Prostate gland (tissue), 2 donors: ENCODE measurements around the gene UBTF.

Source experiments
- POLR2A ChIP-seq: fragments of 450-650 bp; IDR thresholded peaks from one replicate; pipeline ENCODE4 v1.6.1; 2016; ENCODE audit warnings: antibody characterized with exemption, mild to moderate bottlenecking
- POLR2AphosphoS5 ChIP-seq: sonication (generic); formaldehyde crosslinking; IDR thresholded peaks from one replicate; pipeline ENCODE4 v1.6.1; 2017; ENCODE audit warnings: antibody characterized with exemption
- TF ChIP-seq, protein P1 (sequence below), 4 experiments: fragments of 200-600 bp in 2 of 4; fragments of 450-650 bp in 2 of 4; sonication (generic) in 2 of 4; IDR thresholded peaks; 1 replicate in 3 of 4; 2 replicates in 1 of 4; pipeline ENCODE4 v1.5.1; 2016 to 2019; ENCODE audit warnings: antibody characterized with exemption in 4 of 4, mild to moderate bottlenecking in 2 of 4, moderate library complexity in 2 of 4

- TF ChIP-seq, protein P1, sequence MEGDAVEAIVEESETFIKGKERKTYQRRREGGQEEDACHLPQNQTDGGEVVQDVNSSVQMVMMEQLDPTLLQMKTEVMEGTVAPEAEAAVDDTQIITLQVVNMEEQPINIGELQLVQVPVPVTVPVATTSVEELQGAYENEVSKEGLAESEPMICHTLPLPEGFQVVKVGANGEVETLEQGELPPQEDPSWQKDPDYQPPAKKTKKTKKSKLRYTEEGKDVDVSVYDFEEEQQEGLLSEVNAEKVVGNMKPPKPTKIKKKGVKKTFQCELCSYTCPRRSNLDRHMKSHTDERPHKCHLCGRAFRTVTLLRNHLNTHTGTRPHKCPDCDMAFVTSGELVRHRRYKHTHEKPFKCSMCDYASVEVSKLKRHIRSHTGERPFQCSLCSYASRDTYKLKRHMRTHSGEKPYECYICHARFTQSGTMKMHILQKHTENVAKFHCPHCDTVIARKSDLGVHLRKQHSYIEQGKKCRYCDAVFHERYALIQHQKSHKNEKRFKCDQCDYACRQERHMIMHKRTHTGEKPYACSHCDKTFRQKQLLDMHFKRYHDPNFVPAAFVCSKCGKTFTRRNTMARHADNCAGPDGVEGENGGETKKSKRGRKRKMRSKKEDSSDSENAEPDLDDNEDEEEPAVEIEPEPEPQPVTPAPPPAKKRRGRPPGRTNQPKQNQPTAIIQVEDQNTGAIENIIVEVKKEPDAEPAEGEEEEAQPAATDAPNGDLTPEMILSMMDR (IDR thresholded peaks at IDR 0.05) = no peak
- TF ChIP-seq POLR2A (no peak), POLR2AphosphoS5 (no peak)
Measured at GRCh38 chr17:44188576-44189403, 30.7 kb downstream of the UBTF start.
